ENCODE data around the gene ABCG2. TPM values are rescaled to one million over a fixed set of nuclear protein-coding genes. Genes with fewer than 3 reads are reported as not detected.

Gene ABCG2
- 16.5 to 22.0 TPM (median 17.0 TPM) in 5 replicates for total RNA-seq (2022; extraction: Qiagen RNA extraction)

DNA sequence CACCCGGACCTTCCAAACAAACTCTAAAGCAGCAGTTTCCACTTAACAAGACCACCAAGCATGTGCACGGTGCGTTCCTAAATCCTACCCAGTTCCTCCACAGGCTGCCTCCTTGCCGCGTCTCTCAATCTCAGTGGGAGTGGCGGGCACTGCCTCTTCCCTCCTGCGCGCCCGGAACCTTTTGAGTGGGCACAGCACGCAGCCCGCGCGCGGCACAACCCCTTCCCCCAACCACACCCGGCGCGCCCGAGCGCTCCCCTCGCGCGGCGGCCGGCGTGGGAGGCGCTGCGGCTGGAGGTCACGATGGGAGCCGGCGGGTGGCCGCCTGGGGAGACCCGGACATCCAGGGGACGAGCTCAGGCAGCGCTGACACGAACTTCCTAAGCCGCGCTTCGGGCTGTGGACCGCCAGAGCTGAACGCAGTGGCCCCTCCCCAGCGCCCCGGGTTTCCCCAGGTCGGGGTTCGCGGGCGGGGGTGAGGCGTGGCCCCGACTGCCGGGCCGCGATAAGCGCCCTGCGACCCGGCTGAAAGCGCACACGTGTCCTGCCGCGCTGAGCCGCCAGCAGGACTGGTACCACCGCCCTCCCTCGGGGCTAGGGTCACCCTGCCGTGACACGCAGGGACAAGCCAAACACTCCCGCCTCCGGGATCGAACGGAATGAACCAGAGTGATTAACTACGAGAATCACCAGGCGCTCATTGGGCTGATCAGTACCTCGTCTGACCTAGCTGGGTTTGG, at the start of gene ABCG2:
ABCG2 (minus strand) TSS at position 151 of the 740 bp plus-strand sequence. CDS start 18,644 bp downstream, outside the sequence.

Other genes starting within 250 kb of the ABCG2 start
- gene SPP1, start 182.9 kb downstream of the ABCG2 start, total RNA-seq (2022; extraction: Qiagen RNA extraction): 136 to 194 TPM (median 162 TPM) in 5 replicates
- gene PKD2, start 151.0 kb downstream of the ABCG2 start, total RNA-seq (2022; extraction: Qiagen RNA extraction): 12.8 to 29.0 TPM (median 18.5 TPM) in 5 replicates
- gene PPM1K, start 125.9 kb upstream of the ABCG2 start, total RNA-seq (2022; extraction: Qiagen RNA extraction): 0.74 to 1.3 TPM (median 0.92 TPM) in 5 replicates
- 2.6 to 4.0 TPM (median 3.2 TPM) in 5 replicates for gene HERC6, start 220.2 kb upstream of the ABCG2 start, total RNA-seq (2022; extraction: Qiagen RNA extraction)

Data from A549 treated with Hydrocortisone at 1 μM for 4 hours (cell line).